Endothelial cell (in vitro differentiated cells): ENCODE data around the gene PSRC1. TPM values are rescaled to one million over a fixed set of nuclear protein-coding genes. Genes with fewer than 3 reads are reported as not detected.

ENCODE experiments used
- DNase-seq: peaks from one replicate; pipeline ENCODE4 v3.0.0; 2021; ENCODE audit warnings: low spot score
- H3K27ac Mint-ChIP-seq: one replicate; pipeline ENCODE4 v1.8.0; 2021; ENCODE audit warnings: mixed read lengths, inconsistent platforms; ENCODE audit not compliant: unreplicated experiment
- H3K27me3 Mint-ChIP-seq: one replicate; pipeline ENCODE4 v1.8.0; 2021; ENCODE audit warnings: mild to moderate bottlenecking, moderate library complexity, mixed read lengths, inconsistent platforms; ENCODE audit not compliant: unreplicated experiment
- H3K36me3 Mint-ChIP-seq: one replicate; pipeline ENCODE4 v1.8.0; 2021; ENCODE audit warnings: mild to moderate bottlenecking, low read depth, mixed read lengths, inconsistent platforms; ENCODE audit not compliant: unreplicated experiment
- H3K4me1 Mint-ChIP-seq: one replicate; pipeline ENCODE4 v1.8.0; 2021; ENCODE audit warnings: mild to moderate bottlenecking, mixed read lengths, inconsistent platforms; ENCODE audit not compliant: unreplicated experiment
- H3K4me3 Mint-ChIP-seq: one replicate; pipeline ENCODE4 v1.8.0; 2021; ENCODE audit warnings: mild to moderate bottlenecking, mixed read lengths, inconsistent platforms; ENCODE audit not compliant: unreplicated experiment
- H3K9me3 Mint-ChIP-seq: one replicate; pipeline ENCODE4 v1.8.0; 2021; ENCODE audit warnings: mixed read lengths, inconsistent platforms; ENCODE audit not compliant: unreplicated experiment
- total RNA-seq: library from RNA; stranded (reverse); fragmentation: NEBNext Ultra II Directional; extraction: Animal tissue kit (Norgen Biotek cat#: 25700); gene quantifications from one replicate; pipeline ENCODE4 v1.2.1, GENCODE V29; 2021; ENCODE audit not compliant: unreplicated experiment
- TF ChIP-seq, protein P1 (sequence below): fragments of 200-600 bp; sonication (generic); IDR thresholded peaks from one replicate; pipeline ENCODE4 v1.5.0; 2021; ENCODE audit warnings: antibody characterized with exemption; ENCODE audit not compliant: unreplicated experiment

Gene PSRC1
- total RNA-seq, 1 donor from 2014 or later: 9.7 TPM

GRCh38 chr1:109265016-109265415 lies 17.9 kb downstream of the PSRC1 start:
- Mint-ChIP-seq H3K4me3 (no peak overlapping the region), H3K27ac (no peak overlapping the region), H3K4me1 (no peaks in the 10 kb centered on the region), H3K27me3 (peaks cover 11% of the 10 kb centered on the region), H3K36me3 (no peaks in the 10 kb centered on the region), H3K9me3 (no peaks in the 10 kb centered on the region)
- TF ChIP-seq, protein P1, sequence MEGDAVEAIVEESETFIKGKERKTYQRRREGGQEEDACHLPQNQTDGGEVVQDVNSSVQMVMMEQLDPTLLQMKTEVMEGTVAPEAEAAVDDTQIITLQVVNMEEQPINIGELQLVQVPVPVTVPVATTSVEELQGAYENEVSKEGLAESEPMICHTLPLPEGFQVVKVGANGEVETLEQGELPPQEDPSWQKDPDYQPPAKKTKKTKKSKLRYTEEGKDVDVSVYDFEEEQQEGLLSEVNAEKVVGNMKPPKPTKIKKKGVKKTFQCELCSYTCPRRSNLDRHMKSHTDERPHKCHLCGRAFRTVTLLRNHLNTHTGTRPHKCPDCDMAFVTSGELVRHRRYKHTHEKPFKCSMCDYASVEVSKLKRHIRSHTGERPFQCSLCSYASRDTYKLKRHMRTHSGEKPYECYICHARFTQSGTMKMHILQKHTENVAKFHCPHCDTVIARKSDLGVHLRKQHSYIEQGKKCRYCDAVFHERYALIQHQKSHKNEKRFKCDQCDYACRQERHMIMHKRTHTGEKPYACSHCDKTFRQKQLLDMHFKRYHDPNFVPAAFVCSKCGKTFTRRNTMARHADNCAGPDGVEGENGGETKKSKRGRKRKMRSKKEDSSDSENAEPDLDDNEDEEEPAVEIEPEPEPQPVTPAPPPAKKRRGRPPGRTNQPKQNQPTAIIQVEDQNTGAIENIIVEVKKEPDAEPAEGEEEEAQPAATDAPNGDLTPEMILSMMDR: no peak
- DNase-seq: no peak

DNA sequence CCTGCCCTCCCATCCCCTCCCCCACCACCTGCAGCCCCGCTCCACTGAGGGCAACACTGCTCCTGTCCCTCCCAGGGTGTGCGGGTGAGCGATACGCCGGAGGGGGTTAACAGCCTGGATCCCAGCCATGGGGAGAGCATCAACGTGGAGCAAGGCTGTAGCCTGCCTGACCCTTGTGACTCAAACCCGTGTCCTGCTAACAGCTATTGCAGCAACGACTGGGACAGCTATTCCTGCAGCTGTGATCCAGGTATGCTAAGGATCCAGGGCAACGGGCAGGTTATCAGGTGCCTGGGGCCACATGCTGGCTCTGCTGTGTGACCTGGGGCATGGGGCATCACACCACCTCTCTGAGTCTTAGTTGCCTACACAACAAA lies 18.6 kb downstream of the PSRC1 start:
- H3K36me3 Mint-ChIP-seq: no peaks in the 10 kb centered on the region
- TF ChIP-seq, protein P1: no peak
- DNase-seq: no peak
- peaks cover 2% of the 10 kb centered on the region for H3K4me1 Mint-ChIP-seq
- H3K27ac Mint-ChIP-seq: no peak overlapping the region
- H3K27me3 Mint-ChIP-seq: peaks cover 15% of the 10 kb centered on the region
- no peak overlapping the region for H3K4me3 Mint-ChIP-seq
- H3K9me3 Mint-ChIP-seq: no peaks in the 10 kb centered on the region

DNA sequence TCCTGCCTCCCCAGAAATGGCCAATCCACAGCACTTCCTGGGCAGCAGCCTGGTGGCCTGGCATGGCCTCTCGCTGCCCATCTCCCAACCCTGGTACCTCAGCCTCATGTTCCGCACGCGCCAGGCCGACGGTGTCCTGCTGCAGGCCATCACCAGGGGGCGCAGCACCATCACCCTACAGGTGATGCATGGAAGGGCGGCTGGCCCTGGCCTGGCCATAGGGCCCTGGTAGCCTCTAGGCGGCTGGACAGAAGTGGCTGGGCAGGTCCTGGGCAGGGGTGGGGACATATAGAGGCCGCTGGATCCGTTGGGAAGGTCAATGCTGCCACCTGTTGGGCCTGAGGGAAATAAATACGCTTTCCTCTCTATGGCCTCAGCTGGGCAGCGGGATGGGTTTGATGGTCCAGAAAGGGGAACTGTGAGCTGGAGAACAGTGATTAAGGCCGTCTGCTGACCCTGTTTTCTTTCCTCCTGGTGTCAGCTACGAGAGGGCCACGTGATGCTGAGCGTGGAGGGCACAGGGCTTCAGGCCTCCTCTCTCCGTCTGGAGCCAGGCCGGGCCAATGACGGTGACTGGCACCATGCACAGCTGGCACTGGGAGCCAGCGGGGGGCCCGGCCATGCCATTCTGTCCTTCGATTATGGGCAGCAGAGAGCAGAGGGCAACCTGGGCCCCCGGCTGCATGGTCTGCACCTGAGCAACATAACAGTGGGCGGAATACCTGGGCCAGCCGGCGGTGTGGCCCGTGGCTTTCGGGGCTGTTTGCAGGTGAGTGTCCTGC lies 19.2 kb downstream of the PSRC1 start:
- peaks cover 2% of the 10 kb centered on the region for H3K4me1 Mint-ChIP-seq
- no peaks in the 10 kb centered on the region for H3K36me3 Mint-ChIP-seq
- H3K4me3 Mint-ChIP-seq: no peak overlapping the region
- no peaks in the 10 kb centered on the region for H3K9me3 Mint-ChIP-seq
- peaks cover 18% of the 10 kb centered on the region for H3K27me3 Mint-ChIP-seq
- DNase-seq: peak; percentile 98
- H3K27ac Mint-ChIP-seq: no peak overlapping the region
- TF ChIP-seq, protein P1: peak; percentile 99

- Mint-ChIP-seq H3K4me3 (no peak overlapping the region), H3K27ac (no peak overlapping the region)
- TF ChIP-seq, protein P1: no peak
Observed at GRCh38 chr1:109263234-109263596, 19.7 kb downstream of the PSRC1 start.

DNA sequence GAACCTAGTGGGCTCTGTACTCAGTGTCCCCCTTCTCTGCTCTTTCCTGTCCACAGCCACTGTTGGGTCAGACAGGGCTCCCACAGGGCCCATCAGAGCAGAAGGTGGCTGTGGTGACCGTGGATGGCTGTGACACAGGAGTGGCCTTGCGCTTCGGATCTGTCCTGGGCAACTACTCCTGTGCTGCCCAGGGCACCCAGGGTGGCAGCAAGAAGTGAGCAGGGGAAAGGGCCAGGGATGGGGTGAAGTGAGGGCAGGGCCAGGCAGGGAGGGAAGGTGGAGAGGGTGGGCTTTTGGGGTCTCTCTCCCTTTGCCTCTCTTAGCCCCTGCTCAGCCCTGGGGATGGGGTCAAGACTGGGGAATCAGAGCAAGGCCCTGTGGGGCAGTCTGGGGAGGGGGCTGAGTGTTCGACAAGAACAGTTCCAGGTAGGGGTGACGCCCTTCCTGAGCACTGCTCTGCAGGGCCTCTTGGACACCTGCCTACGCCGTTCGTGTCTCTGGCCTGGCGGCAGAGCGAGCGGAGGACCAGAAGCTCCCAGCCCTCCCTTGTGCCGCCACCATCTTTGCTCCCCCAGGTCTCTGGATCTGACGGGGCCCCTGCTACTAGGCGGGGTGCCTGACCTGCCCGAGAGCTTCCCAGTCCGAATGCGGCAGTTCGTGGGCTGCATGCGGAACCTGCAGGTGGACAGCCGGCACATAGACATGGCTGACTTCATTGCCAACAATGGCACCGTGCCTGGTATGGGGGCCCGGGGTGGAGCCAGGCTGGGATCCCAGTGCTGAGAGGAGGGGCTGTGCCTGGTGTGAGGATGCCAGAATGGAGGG lies 20.5 kb downstream of the PSRC1 start:
- no peak for DNase-seq
- TF ChIP-seq, protein P1: no peak
- no peaks in the 10 kb centered on the region for H3K9me3 Mint-ChIP-seq
- H3K36me3 Mint-ChIP-seq: no peaks in the 10 kb centered on the region
- H3K27ac Mint-ChIP-seq: no peak overlapping the region
- H3K27me3 Mint-ChIP-seq: peaks cover 14% of the 10 kb centered on the region
- H3K4me3 Mint-ChIP-seq: no peak overlapping the region
- peaks cover 2% of the 10 kb centered on the region for H3K4me1 Mint-ChIP-seq

More at GRCh38 chr1:109263234-109263596, 19.7 kb downstream of the PSRC1 start:
- H3K36me3 Mint-ChIP-seq: no peaks in the 10 kb centered on the region
- H3K27me3 Mint-ChIP-seq: peaks cover 18% of the 10 kb centered on the region
- H3K9me3 Mint-ChIP-seq: no peaks in the 10 kb centered on the region
- no peak for DNase-seq
- peaks cover 2% of the 10 kb centered on the region for H3K4me1 Mint-ChIP-seq
